Measurements from ENCODE around the gene IL34.

The IL34 gene

DNA sequence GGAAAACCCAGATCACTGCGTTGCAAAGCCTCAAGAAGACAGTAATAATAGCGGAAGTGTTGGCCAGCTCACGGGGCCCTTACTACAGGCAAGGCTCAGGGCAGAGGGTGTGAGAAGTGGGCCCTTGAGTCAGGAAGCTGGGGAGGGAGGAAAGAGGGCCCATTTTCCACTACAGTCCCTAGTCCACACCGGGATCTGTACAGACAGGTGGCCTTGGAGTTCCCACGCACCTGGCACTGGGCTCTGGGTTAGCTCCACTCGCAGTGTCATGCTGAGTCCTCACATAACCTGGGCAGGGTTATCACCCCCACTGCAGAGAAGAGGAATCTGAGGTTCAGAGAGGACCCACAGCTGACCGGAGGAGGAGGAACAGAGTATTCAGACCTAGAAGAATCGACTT, 56.3 kb downstream of the IL34 start:
- DNase-seq (ENCODE audit: low read depth): no peak

DNA sequence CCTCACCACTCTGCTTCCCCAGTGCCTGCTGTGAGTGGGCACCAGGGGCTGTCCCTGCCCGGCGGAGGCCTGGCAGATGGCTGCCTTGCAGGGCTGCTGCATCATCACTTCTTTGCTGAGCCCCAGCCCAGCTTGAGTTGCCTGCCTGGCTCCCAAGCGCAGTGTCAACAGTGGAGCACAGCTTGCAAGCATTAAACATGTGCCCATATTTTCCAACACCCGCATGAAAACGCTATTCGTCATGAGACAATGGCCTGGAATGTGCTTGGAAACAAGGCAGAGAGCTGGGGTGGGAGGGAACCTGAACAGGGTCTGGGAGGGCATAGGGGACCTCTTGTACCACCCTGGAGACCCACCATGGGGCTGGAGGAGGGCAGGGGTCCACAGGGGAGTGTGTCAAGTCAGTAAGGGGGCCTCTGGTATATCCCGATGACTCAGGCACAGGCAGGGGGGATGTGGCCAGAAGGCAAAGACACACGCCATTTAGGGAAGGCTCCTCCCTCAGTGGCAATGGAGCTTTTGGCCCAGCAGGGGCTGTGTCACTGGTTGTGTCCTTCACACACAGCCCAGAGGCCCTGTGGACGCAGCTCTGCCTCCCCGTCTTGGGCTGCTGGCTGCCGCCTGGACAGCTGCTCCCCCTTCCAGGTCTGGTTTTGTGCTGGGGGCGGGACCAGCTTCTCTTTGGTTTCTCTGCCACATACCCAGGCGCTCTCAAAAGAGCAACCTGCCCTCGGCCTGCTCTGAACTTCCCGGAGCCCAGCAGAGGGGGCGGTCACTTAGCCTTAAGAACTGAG, 56.9 kb downstream of the IL34 start:
- DNase-seq (ENCODE audit: low read depth): no peak

GRCh38 chr16:70703835-70704381, 57.5 kb downstream of the IL34 start:
- DNase-seq (ENCODE audit: low read depth): no peak

GRCh38 chr16:70704586-70704985, 58.2 kb downstream of the IL34 start:
- no peak for DNase-seq (ENCODE audit: low read depth)

- no peak for DNase-seq (ENCODE audit: low read depth)
These were observed 58.7 kb downstream of the IL34 start for GRCh38 chr16:70705056-70705455.

DNA sequence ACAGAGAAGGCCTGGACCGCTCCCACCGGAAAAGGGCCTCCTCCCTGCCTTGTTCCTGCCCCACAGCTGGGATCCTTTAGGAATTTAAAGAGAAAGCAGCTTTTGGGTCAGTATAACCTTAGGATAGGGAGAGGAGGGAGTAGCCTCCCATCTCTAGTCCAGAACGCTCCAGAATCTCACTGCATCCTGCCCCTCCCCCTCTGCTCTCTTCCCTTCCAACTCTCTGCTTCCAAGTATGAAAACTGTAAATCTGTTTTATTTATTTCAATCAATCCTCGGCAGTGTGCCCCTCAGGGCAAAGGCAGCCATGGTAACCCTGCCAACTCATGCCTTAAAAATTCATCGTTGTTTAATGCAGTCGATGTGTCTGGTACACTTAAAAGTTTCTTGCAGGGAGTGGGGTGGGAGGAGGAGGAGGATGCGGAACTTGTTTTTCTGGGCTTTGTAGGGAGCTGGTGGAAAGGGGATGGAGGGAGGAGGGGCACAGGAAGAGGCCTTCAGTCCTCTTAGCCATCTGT, 60.6 kb downstream of the IL34 start:
- DNase-seq (ENCODE audit: low read depth): no peak

DNA sequence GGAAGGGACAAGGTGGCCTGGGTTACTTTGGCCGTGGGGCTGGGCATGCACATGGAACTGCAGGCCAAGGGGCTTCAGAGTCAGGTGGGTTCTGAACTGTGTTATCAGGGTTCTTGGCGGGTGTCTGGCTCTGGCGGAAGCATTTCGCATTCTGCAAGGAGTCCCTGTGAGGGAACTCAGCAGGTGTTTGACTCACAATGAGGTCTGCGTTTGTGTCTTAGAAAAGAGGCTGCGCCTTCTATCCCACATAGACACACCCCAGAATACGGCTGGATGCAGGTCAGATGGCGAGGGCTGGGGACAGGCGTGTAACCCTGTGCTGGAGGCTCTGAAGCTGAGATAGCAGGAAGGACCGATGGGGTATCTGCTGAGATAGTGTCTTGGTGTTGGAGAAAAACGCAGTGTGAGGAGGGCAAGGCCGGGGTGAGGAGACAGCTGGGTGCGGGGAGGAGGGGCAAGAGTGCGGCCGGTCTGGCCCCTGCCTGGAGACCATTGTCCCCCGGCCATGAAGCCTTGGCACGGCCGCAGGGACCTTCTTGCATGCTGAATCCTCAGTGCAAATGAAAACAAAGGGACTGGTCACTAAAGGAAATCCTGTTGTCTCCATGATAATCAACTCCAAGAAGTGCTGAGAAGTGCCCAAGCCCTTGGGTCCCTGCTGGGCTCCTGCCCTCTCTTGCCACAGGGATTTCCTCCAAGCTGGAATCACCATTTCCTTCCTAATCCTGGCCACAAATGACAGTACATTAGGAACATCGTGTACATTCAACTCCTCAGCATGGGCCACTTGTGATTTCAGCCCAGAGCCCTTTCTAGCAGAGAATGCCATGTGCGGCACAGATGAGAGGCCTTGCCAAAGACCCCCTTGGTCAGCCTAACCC, 62.2 kb downstream of the IL34 start:
- no peak for DNase-seq (ENCODE audit: low read depth)

DNA sequence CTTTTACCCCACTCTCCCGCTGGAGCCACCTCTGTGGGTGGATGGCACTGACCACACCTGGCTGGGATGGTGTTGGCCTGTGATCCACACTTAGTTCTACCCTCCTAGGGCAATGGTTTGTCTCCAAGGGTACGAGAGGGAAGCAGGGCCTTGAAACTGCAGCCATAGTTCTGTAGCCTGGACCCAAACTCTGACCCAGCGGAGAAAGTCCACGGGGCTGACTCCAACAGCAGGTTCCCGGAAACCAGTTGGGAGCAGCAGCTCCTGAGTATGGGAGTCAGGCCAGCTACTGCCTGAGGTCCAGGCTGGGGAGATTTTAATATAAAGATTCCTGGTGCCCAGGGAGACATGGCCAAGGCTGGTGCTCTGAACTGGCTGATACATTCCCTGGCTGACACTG, 63.1 kb downstream of the IL34 start:
- DNase-seq (ENCODE audit: low read depth): no peak

DNA sequence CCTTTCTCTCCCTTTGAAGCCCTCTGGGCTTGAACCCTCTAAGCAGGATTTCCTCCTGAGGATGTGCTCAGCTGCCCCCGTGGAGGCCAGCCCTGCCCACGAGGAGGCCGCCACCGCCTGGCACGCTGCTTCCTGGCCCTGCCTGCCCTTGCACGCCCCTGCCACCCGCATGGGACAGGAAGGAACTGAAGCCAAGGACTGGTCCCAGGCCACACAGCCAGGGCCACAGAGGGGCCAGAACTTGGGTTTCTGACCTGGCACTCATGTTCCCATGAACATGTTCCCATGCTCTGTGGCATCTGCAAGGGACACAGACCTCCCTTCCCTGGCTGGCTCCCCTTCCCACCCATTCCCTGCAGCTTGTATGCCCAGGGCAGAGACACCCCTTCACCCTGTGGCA, 63.6 kb downstream of the IL34 start:
- DNase-seq (ENCODE audit: low read depth): no peak

Measured in stimulated activated CD8-positive, alpha-beta memory T cell treated with anti-CD3 and anti-CD28 coated beads, Interleukin-7, amount 100 ng/mL, for 24 hours (primary cell).